Measurements from ENCODE around the gene ZNF511.

DNA sequence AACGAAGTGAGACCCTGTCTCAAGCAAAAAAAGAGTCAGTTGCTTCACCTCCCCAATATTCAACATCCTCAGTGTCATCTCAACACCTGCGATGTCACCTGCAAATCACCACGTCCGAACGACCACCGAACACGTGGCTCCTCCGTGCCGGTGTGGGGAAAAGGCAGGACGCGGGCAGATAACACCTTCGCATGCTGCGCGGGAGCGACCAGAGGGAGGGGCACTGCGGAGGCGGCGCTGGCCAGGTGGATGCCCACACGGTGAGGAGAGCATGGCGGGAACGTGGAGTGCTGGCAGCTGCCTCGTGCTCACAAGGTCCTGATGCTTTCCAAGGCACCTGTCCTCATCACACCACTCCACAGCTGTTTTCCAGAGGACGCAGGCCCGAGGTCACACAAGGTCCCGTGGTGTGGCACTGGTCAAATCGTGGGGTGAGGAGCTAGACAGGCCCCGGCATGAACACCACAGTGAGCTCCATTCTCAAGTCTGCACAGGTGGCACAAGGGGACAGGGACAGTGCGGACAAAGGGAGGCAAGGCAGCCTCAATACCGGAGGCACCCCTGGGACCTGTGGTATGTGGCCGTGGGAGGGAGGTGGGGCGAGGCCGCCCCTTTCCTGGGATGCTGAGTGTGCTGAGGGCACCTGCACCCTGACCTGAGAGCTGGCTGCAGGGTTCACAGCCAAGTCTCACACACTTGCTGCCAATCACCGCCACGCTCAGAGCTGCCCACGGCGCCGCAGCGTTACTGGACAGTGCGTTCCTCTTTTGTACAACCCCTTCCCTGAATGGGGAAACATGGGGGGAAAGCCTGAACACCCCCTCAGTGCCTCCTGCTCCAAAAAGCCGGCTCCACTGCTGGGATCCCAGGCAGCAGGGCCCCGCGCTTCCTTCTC lies 13.0 kb upstream of the ZNF511 start:
- TF ChIP-seq YY1 (IDR thresholded peaks at IDR 0.05; ENCODE audit: extremely low read depth, insufficient replicate concordance, low read depth, low read length) (no peak), EZH2 (IDR thresholded peaks at IDR 0.05) (no peak), EGR1 (IDR thresholded peaks at IDR 0.05; ENCODE audit: low read depth) (no peak)

All from HCT116 (cell line).